GM20431 (cell line): ENCODE data around the gene VPS51.

Source experiments
- in situ Hi-C: fragments of 300-500 bp; cut with MseI, MboI; formaldehyde crosslinking; loops from one replicate; pipeline ENCODE4 v1.15.0; 2020; ENCODE audit warnings: low sequenced_read_pairs; ENCODE audit not compliant: unreplicated experiment

The VPS51 gene

GRCh38 chr11:65095974-65096806, at the start of gene VPS51:
Gene VPS51 (plus strand): TSS chr11:65096214. CDS start chr11:65096251, 37 bp downstream.
- in situ Hi-C loops = no loop called here

- in situ Hi-C loops = no loop called here
Observed at GRCh38 chr11:65047581-65048422, 48.2 kb upstream of the VPS51 start.

- in situ Hi-C loops = no loop called here
Observed at GRCh38 chr11:65051398-65051858, 44.6 kb upstream of the VPS51 start.

GRCh38 chr11:65053827-65054508, 42.0 kb upstream of the VPS51 start:
- in situ Hi-C loops = no loop called here

- in situ Hi-C loops = no loop called here
Observed at GRCh38 chr11:65055538-65055937, 40.5 kb upstream of the VPS51 start.

GRCh38 chr11:65056999-65057398, 39.0 kb upstream of the VPS51 start:
- in situ Hi-C loops = no loop called here

- in situ Hi-C loops = no loop called here
Observed at GRCh38 chr11:65057526-65057925, 38.5 kb upstream of the VPS51 start.

- in situ Hi-C loops = no loop called here
Observed at GRCh38 chr11:65058012-65058411, 38.0 kb upstream of the VPS51 start.

GRCh38 chr11:65058419-65059054, 37.5 kb upstream of the VPS51 start, which contains the start of gene NAALADL1:
Gene NAALADL1 (minus strand): TSS chr11:65058553. CDS start chr11:65058521, 32 bp downstream.
- in situ Hi-C loops = no loop called here

- in situ Hi-C loops = no loop called here
Observed at GRCh38 chr11:65059523-65059922, 36.5 kb upstream of the VPS51 start.

- in situ Hi-C loops = no loop called here
Observed at GRCh38 chr11:65059959-65060824, 35.8 kb upstream of the VPS51 start.

GRCh38 chr11:65060913-65061408, 35.1 kb upstream of the VPS51 start:
- in situ Hi-C loops = no loop called here

GRCh38 chr11:65063532-65063931, 32.5 kb upstream of the VPS51 start:
- in situ Hi-C loops = no loop called here

- in situ Hi-C loops = no loop called here
Observed at GRCh38 chr11:65064847-65065240, 31.2 kb upstream of the VPS51 start.

- in situ Hi-C loops = no loop called here
Observed at GRCh38 chr11:65065851-65066250, 30.2 kb upstream of the VPS51 start.

GRCh38 chr11:65066315-65066714, 29.7 kb upstream of the VPS51 start:
- in situ Hi-C loops = no loop called here

- in situ Hi-C loops = no loop called here
Observed at GRCh38 chr11:65066805-65067291, 29.2 kb upstream of the VPS51 start.

GRCh38 chr11:65067446-65067845, 28.6 kb upstream of the VPS51 start:
- in situ Hi-C loops = no loop called here

- in situ Hi-C loops = no loop called here
Observed at GRCh38 chr11:65069217-65069616, 26.8 kb upstream of the VPS51 start.
